Neural cell (in vitro differentiated cells): ENCODE measurements around the gene ARMCX6. TPM values are rescaled to one million over a fixed set of nuclear protein-coding genes. Genes with fewer than 3 reads are reported as not detected.

Experiments used
- H2AFZ ChIP-seq: fragments of 200-600, 300-800 bp; sonication (generic), shearing (Covaris generic); 2 replicates; pipeline ENCODE4 v1.6.0; 2014; ENCODE audit warnings: low read depth, mild to moderate bottlenecking, antibody characterized with exemption, low read length, moderate library complexity
- H3F3A ChIP-seq: fragments of 200-600 bp; shearing (Covaris generic); 2 replicates; pipeline ENCODE4 v1.6.1; 2016; ENCODE audit warnings: mild to moderate bottlenecking, moderate library complexity, mixed read lengths, antibody characterized with exemption, low read length; ENCODE audit not compliant: insufficient read depth, poor library complexity, severe bottlenecking
- H3K27ac ChIP-seq: fragments of 200-600, 300-800 bp; sonication (generic), shearing (Covaris generic); 2 replicates; pipeline ENCODE4 v1.5.1; 2014; ENCODE audit warnings: mild to moderate bottlenecking, low read length, moderate library complexity
- H3K27me3 ChIP-seq: fragments of 300-800, 200-600 bp; sonication (generic), shearing (Covaris generic); 2 replicates; pipeline ENCODE4 v1.6.0; 2014; ENCODE audit warnings: mild to moderate bottlenecking, low read depth, low read length, moderate library complexity; ENCODE audit not compliant: insufficient read depth
- H3K36me3 ChIP-seq: fragments of 300-800, 200-600 bp; sonication (generic), shearing (Covaris generic); 2 replicates; pipeline ENCODE4 v1.5.1; 2014; ENCODE audit warnings: mild to moderate bottlenecking, antibody characterized with exemption, low read length, moderate library complexity; ENCODE audit not compliant: insufficient read depth
- H3K4me2 ChIP-seq: fragments of 300-800, 200-600 bp; sonication (generic), shearing (Covaris generic); 2 replicates; pipeline ENCODE4 v1.6.0; 2014; ENCODE audit warnings: mild to moderate bottlenecking, low read length
- H3K4me3 ChIP-seq: fragments of 300-800, 200-600 bp; sonication (generic), shearing (Covaris generic); 2 replicates; pipeline ENCODE4 v1.5.1; 2014; ENCODE audit warnings: mild to moderate bottlenecking, low read length, moderate library complexity
- H3K79me2 ChIP-seq: fragments of 200-600 bp; shearing (Covaris generic); replicated peaks from 2 replicates; pipeline ENCODE4 v1.6.0; 2014; ENCODE audit warnings: mild to moderate bottlenecking, low read length, moderate library complexity; ENCODE audit not compliant: insufficient read depth
- H3K9ac ChIP-seq: fragments of 300-800, 200-600 bp; sonication (generic), shearing (Covaris generic); 2 replicates; pipeline ENCODE4 v1.6.1; 2016; ENCODE audit warnings: mild to moderate bottlenecking, low read length, mixed read lengths
- H3K9me2 ChIP-seq: fragments of 200-600 bp; shearing (Covaris generic); 2 replicates; pipeline ENCODE4 v1.6.1; 2016; ENCODE audit warnings: mild to moderate bottlenecking, low read length, mixed read lengths; ENCODE audit not compliant: insufficient read depth
- H3K9me3 ChIP-seq: fragments of 200-600, 300-800 bp; sonication (generic), shearing (Covaris generic); 2 replicates; pipeline ENCODE4 v1.6.1; 2016; ENCODE audit warnings: mild to moderate bottlenecking, mixed run types, low read length, moderate library complexity, mixed read lengths
- H4K20me1 ChIP-seq: fragments of 200-600 bp; shearing (Covaris generic); 2 replicates; pipeline ENCODE4 v1.6.1; 2016; ENCODE audit warnings: mild to moderate bottlenecking, mixed run types; ENCODE audit not compliant: insufficient read depth
- EP300 ChIP-seq: fragments of 450-650 bp; conservative IDR thresholded peaks from 2 replicates; pipeline ENCODE4 v1.6.1; 2014; ENCODE audit warnings: antibody characterized with exemption, mild to moderate bottlenecking, moderate library complexity; ENCODE audit not compliant: poor library complexity, severe bottlenecking
- EZH2 ChIP-seq: fragments of 200-600, 300-800 bp; shearing (Covaris generic), sonication (generic); IDR thresholded peaks from 2 replicates; pipeline ENCODE4 v1.6.1; 2014; ENCODE audit warnings: antibody characterized with exemption, low read length, borderline replicate concordance, mild to moderate bottlenecking; ENCODE audit not compliant: insufficient read depth, poor library complexity, severe bottlenecking
- MXI1 ChIP-seq: fragments of 450-650 bp; conservative IDR thresholded peaks from 2 replicates; pipeline ENCODE4 v1.6.1; 2014; ENCODE audit warnings: antibody characterized with exemption, mild to moderate bottlenecking; ENCODE audit not compliant: poor library complexity, severe bottlenecking
- POLR2AphosphoS5 ChIP-seq: IDR thresholded peaks from 2 replicates; pipeline ENCODE4 v1.6.1; 2012
- RAD21 ChIP-seq: fragments of 450-650 bp; conservative IDR thresholded peaks from 2 replicates; pipeline ENCODE4 v1.6.1; 2014; ENCODE audit warnings: antibody characterized with exemption, mild to moderate bottlenecking, moderate library complexity
- SMC3 ChIP-seq: fragments of 450-650 bp; conservative IDR thresholded peaks from 2 replicates; pipeline ENCODE4 v1.6.1; 2014; ENCODE audit warnings: antibody characterized with exemption, mild to moderate bottlenecking, moderate library complexity; ENCODE audit not compliant: poor library complexity
- TAF1 ChIP-seq: IDR thresholded peaks from 2 replicates; pipeline ENCODE4 v1.6.1; 2012; ENCODE audit warnings: low read depth
- polyA plus RNA-seq: library from polyadenylated mRNA; depleted of rRNA; stranded (reverse); fragments of >200 nt; gene quantifications from 2 replicates; pipeline ENCODE4 v1.2.3, GENCODE V29; 2014
- TF ChIP-seq, protein P1 (sequence below): IDR thresholded peaks from 2 replicates; pipeline ENCODE4 v1.6.1; 2012; ENCODE audit warnings: borderline replicate concordance
- TF ChIP-seq, protein P2 (sequence below): fragments of 450-650 bp; IDR thresholded peaks from 2 replicates; pipeline ENCODE4 v1.5.1; 2014; ENCODE audit warnings: antibody characterized with exemption, mild to moderate bottlenecking, moderate library complexity; ENCODE audit not compliant: poor library complexity, severe bottlenecking

The ARMCX6 gene
- polyA plus RNA-seq, 1 donor from 2014 or later = 77.7 TPM

DNA sequence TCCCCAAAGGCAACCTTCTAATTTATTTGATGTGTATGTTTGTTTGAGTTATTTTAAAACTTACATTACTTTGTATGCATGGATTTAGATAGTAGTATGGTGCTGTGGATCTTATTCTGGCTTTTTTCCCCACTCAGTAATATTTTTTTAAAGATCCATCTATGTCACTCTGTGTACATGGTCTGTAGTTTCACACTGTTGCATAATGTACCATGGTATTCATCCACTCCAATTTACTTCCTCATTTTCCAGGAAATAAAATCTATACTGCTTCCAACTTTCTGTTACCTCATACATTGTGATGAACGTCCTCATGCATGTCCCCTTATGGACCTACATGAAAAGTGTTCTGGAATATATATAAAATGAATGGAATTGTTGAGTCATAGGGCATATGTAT lies 24.3 kb upstream of the ARMCX6 start:
- Histone ChIP-seq H3K27ac (no peak overlapping the region), H3K79me2 (no peaks in the 10 kb centered on the region), H3K9ac (no peak overlapping the region), H3K4me2 (no peak overlapping the region), H3K4me3 (no peak overlapping the region), H3K27me3 (no peaks in the 10 kb centered on the region), H2AFZ (no peak overlapping the region), H4K20me1 (no peaks in the 10 kb centered on the region), H3K9me3 (no peaks in the 10 kb centered on the region), H3K9me2 (no peaks in the 10 kb centered on the region), H3K36me3 (no peaks in the 10 kb centered on the region), H3F3A (no peaks in the 10 kb centered on the region)
- TF ChIP-seq EP300 (no peak), TAF1 (no peak), EZH2 (no peak), POLR2AphosphoS5 (no peak), SMC3 (no peak), MXI1 (no peak), RAD21 (no peak)
- TF ChIP-seq, protein P1, sequence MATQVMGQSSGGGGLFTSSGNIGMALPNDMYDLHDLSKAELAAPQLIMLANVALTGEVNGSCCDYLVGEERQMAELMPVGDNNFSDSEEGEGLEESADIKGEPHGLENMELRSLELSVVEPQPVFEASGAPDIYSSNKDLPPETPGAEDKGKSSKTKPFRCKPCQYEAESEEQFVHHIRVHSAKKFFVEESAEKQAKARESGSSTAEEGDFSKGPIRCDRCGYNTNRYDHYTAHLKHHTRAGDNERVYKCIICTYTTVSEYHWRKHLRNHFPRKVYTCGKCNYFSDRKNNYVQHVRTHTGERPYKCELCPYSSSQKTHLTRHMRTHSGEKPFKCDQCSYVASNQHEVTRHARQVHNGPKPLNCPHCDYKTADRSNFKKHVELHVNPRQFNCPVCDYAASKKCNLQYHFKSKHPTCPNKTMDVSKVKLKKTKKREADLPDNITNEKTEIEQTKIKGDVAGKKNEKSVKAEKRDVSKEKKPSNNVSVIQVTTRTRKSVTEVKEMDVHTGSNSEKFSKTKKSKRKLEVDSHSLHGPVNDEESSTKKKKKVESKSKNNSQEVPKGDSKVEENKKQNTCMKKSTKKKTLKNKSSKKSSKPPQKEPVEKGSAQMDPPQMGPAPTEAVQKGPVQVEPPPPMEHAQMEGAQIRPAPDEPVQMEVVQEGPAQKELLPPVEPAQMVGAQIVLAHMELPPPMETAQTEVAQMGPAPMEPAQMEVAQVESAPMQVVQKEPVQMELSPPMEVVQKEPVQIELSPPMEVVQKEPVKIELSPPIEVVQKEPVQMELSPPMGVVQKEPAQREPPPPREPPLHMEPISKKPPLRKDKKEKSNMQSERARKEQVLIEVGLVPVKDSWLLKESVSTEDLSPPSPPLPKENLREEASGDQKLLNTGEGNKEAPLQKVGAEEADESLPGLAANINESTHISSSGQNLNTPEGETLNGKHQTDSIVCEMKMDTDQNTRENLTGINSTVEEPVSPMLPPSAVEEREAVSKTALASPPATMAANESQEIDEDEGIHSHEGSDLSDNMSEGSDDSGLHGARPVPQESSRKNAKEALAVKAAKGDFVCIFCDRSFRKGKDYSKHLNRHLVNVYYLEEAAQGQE = no peak
- TF ChIP-seq, protein P2, sequence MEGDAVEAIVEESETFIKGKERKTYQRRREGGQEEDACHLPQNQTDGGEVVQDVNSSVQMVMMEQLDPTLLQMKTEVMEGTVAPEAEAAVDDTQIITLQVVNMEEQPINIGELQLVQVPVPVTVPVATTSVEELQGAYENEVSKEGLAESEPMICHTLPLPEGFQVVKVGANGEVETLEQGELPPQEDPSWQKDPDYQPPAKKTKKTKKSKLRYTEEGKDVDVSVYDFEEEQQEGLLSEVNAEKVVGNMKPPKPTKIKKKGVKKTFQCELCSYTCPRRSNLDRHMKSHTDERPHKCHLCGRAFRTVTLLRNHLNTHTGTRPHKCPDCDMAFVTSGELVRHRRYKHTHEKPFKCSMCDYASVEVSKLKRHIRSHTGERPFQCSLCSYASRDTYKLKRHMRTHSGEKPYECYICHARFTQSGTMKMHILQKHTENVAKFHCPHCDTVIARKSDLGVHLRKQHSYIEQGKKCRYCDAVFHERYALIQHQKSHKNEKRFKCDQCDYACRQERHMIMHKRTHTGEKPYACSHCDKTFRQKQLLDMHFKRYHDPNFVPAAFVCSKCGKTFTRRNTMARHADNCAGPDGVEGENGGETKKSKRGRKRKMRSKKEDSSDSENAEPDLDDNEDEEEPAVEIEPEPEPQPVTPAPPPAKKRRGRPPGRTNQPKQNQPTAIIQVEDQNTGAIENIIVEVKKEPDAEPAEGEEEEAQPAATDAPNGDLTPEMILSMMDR = no peak

DNA sequence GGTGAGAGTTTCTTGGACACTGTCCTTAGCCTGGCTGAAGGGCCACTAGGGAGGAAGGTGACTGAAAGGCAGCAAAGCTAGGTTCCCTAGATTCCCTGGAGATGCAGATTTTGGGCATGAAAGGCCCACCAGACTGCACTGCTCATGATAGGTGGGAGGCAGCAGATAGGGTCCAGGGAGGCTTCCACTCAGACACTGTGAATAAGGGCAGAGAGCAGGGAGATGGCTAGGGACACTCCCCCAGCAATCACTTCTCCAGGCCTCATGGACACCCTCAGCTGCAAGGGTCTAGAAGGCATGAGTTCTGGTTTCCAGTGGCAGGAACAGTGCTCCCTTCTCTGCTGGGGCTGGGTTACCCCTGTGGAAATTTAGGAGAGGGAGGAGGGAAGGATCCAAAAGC lies 21.8 kb upstream of the ARMCX6 start:
- Histone ChIP-seq H3K9me3 (no peaks in the 10 kb centered on the region), H3K36me3 (no peaks in the 10 kb centered on the region), H2AFZ (no peak overlapping the region), H3F3A (no peaks in the 10 kb centered on the region), H3K4me2 (no peak overlapping the region), H3K27ac (no peak overlapping the region), H3K9ac (no peak overlapping the region), H3K9me2 (no peaks in the 10 kb centered on the region), H3K27me3 (no peaks in the 10 kb centered on the region), H3K4me3 (no peak overlapping the region), H3K79me2 (no peaks in the 10 kb centered on the region), H4K20me1 (no peaks in the 10 kb centered on the region)
- TF ChIP-seq EP300 = no peak
- no peak for TF ChIP-seq RAD21
- TF ChIP-seq, protein P2 = no peak
